HCT116 (cell line): ENCODE measurements around the gene NHLRC4. TPM values are rescaled to one million over a fixed set of nuclear protein-coding genes. Genes with fewer than 3 reads are reported as not detected.

Source experiments
- ATAC-seq: fragments of 200-7000 bp; cut with Tn5 transposase; 2 replicates; pipeline ENCODE4 v1.9.1; 2020; ENCODE audit warnings: mild to moderate bottlenecking, moderate library complexity
- BruUV-seq: library from RNA; stranded (reverse); fragments of 400-500 nt; replicated peaks from 2 replicates; lab custom pipeline; 2021; lab: Mats Ljungman, UMichigan
- CTCF ChIA-PET: fragments of 300-600 bp; sonication (Branson Sonifier 250); formaldehyde crosslinking; loops from one replicate; lab custom pipeline; 2021; ENCODE audit warnings: antibody characterized with exemption; lab: Charles Lee
- POLR2A ChIA-PET: fragments of 300-600, 350-600 bp; sonication (Branson Sonifier 250); formaldehyde crosslinking; loops from one replicate; lab custom pipeline; 2021; ENCODE audit warnings: antibody characterized with exemption; lab: Charles Lee
- RAD21 ChIA-PET, 2 experiments: fragments of 300-600 bp; sonication (Branson Sonifier 250); formaldehyde crosslinking; loops; one replicate each; lab custom pipeline; 2023; ENCODE audit warnings: low total read pairs in 2 of 2; ENCODE audit not compliant: uncharacterized antibody in 2 of 2, unreplicated experiment in 2 of 2, low non-redundant PET in 1 of 2; lab: Charles Lee
- DNase-seq: peaks from one replicate; pipeline ENCODE4 v3.0.0-alpha.2; 2010; ENCODE audit warnings: low read depth, low spot score
- H2AFZ ChIP-seq: fragments of 200-600 bp; shearing (Covaris generic), sonication (generic); 2 replicates; pipeline ENCODE4 v1.6.1; 2017; ENCODE audit warnings: low read depth, mixed run types, mixed read lengths, antibody characterized with exemption, low read length; ENCODE audit not compliant: poor library complexity, severe bottlenecking
- H3K27ac ChIP-seq: 2 replicates; pipeline ENCODE4 v1.5.1; 2012; ENCODE audit warnings: low read depth, low read length
- H3K27me3 ChIP-seq: fragments of 200-600 bp; sonication (generic); 2 replicates; pipeline ENCODE4 v1.6.1; 2016; ENCODE audit warnings: mixed run types, low read length, mixed read lengths; ENCODE audit not compliant: insufficient read depth
- H3K36me3 ChIP-seq, 2 experiments: fragments of 200-500 bp in 1 of 2; fragments of 200-600 bp in 1 of 2; sonication (Bioruptor generic) in 1 of 2; sonication (generic) in 1 of 2; 2 replicates each; pipeline versions ENCODE4 v1.5.1 to v1.6.1; 2014 to 2016; ENCODE audit warnings: low read length in 2 of 2, inconsistent platforms in 1 of 2, mixed read lengths in 1 of 2, mixed run types in 1 of 2; ENCODE audit not compliant: insufficient read depth in 2 of 2, control insufficient read depth in 1 of 2
- H3K4me1 ChIP-seq, 2 experiments: fragments of 200-600 bp in 1 of 2; sonication (generic) in 1 of 2; 2 replicates each; pipeline versions ENCODE4 v1.5.1 to v1.6.1; 2012 to 2017; ENCODE audit warnings: low read length in 2 of 2, inconsistent platforms in 1 of 2, mild to moderate bottlenecking in 1 of 2, mixed read lengths in 1 of 2, mixed run types in 1 of 2, moderate library complexity in 1 of 2; ENCODE audit not compliant: insufficient read depth in 2 of 2, control insufficient read depth in 1 of 2
- H3K4me2 ChIP-seq: fragments of 200-600 bp; sonication (generic); 2 replicates; pipeline ENCODE4 v1.6.1; 2017; ENCODE audit warnings: mixed run types, low read length, mixed read lengths
- H3K4me3 ChIP-seq, 2 experiments: fragments of 200-600 bp in 1 of 2; sonication (generic) in 1 of 2; replicated peaks in 1 of 2; 2 replicates each; pipeline ENCODE4 v1.5.1; 2011 to 2016; ENCODE audit warnings: low read length in 2 of 2, control low read depth in 1 of 2, low read depth in 1 of 2, mild to moderate bottlenecking in 1 of 2, mixed read lengths in 1 of 2, mixed run types in 1 of 2
- H3K79me2 ChIP-seq: fragments of 200-600 bp; sonication (generic); 2 replicates; pipeline ENCODE4 v1.6.1; 2017; ENCODE audit warnings: mild to moderate bottlenecking, mixed run types, low read length, moderate library complexity, mixed read lengths; ENCODE audit not compliant: insufficient read depth
- H3K9ac ChIP-seq: fragments of 200-600 bp; sonication (generic); 2 replicates; pipeline ENCODE4 v1.6.1; 2016; ENCODE audit warnings: low read length, mixed read lengths
- H3K9me2 ChIP-seq: fragments of 200-600 bp; sonication (generic), shearing (Covaris generic); 2 replicates; pipeline ENCODE4 v1.6.1; 2017; ENCODE audit warnings: mixed run types, mild to moderate bottlenecking, moderate library complexity; ENCODE audit not compliant: insufficient read depth
- H3K9me3 ChIP-seq, 2 experiments: fragments of 200-500 bp in 1 of 2; fragments of 200-600 bp in 1 of 2; sonication (Bioruptor generic) in 1 of 2; sonication (generic) in 1 of 2; 2 replicates each; pipeline ENCODE4 v1.6.1; 2014 to 2017; ENCODE audit warnings: low read length in 2 of 2, mixed read lengths in 2 of 2, inconsistent platforms in 1 of 2, low read depth in 1 of 2, mild to moderate bottlenecking in 1 of 2, mixed run types in 1 of 2, moderate library complexity in 1 of 2; ENCODE audit not compliant: control insufficient read depth in 1 of 2, insufficient read depth in 1 of 2
- H4K20me1 ChIP-seq: fragments of 200-600 bp; sonication (generic), shearing (Covaris generic); 2 replicates; pipeline ENCODE4 v1.6.1; 2017; ENCODE audit warnings: mixed run types, mild to moderate bottlenecking, moderate library complexity; ENCODE audit not compliant: insufficient read depth
- CBX3 ChIP-seq: IDR thresholded peaks from 2 replicates; pipeline ENCODE4 v1.6.1; 2012; ENCODE audit warnings: low read depth
- CEBPB ChIP-seq: IDR thresholded peaks from 2 replicates; pipeline ENCODE4 v1.6.1; 2012; ENCODE audit warnings: low read depth
- ELF1 ChIP-seq: IDR thresholded peaks from 2 replicates; pipeline ENCODE4 v1.6.1; 2012; ENCODE audit warnings: low read depth, borderline replicate concordance
- EZH2 ChIP-seq: fragments of 200-600 bp; sonication (generic); IDR thresholded peaks from 2 replicates; pipeline ENCODE4 v1.6.1; 2017; ENCODE audit warnings: antibody characterized with exemption, mixed run types
- EZH2phosphoT487 ChIP-seq: fragments of 200-600 bp; IDR thresholded peaks from 2 replicates; pipeline ENCODE4 v1.6.1; 2018; ENCODE audit warnings: antibody characterized with exemption, borderline replicate concordance
- POLR2AphosphoS5 ChIP-seq: IDR thresholded peaks from 2 replicates; pipeline ENCODE4 v1.6.1; 2011; ENCODE audit warnings: mild to moderate bottlenecking, low read depth, low read length, moderate library complexity
- RAD21 ChIP-seq: IDR thresholded peaks from 2 replicates; pipeline ENCODE4 v1.6.1; 2012; ENCODE audit warnings: low read depth, mild to moderate bottlenecking
- SIN3A ChIP-seq: IDR thresholded peaks from 2 replicates; pipeline ENCODE4 v1.6.1; 2012; ENCODE audit warnings: low read depth
- SP1 ChIP-seq: IDR thresholded peaks from 2 replicates; pipeline ENCODE4 v1.6.1; 2012; ENCODE audit warnings: low read depth
- SRF ChIP-seq: IDR thresholded peaks from 2 replicates; pipeline ENCODE4 v1.6.1; 2012; ENCODE audit warnings: low read depth
- TCF7L2 ChIP-seq: IDR thresholded peaks from 2 replicates; pipeline ENCODE4 v1.7.0; 2011; ENCODE audit warnings: borderline replicate concordance, inconsistent platforms; ENCODE audit not compliant: insufficient read depth, insufficient read length; ENCODE audit errors: extremely low read depth
- ZFX ChIP-seq: fragments of 450-650 bp; IDR thresholded peaks from 2 replicates; pipeline ENCODE4 v1.6.1; 2017
- intact Hi-C: fragments of 100-400 bp; cut with micrococcal nuclease; formaldehyde crosslinking; loops from 2 replicates; pipeline ENCODE4 v1.10.0; 2022
- total RNA-seq: library from RNA; stranded (reverse); gene quantifications from one replicate; pipeline ENCODE4 v1.2.1, GENCODE V29; 2021; ENCODE audit not compliant: unreplicated experiment
- TF ChIP-seq, protein P1 (sequence below): IDR thresholded peaks from 2 replicates; pipeline ENCODE4 v1.6.1; 2011; ENCODE audit warnings: mild to moderate bottlenecking, low read length, moderate library complexity; ENCODE audit not compliant: insufficient replicate concordance; ENCODE audit errors: extremely low read depth
- TF ChIP-seq, protein P2 (sequence below): IDR thresholded peaks from 2 replicates; pipeline ENCODE4 v1.6.1; 2012; ENCODE audit warnings: low read depth

Gene NHLRC4
- total RNA-seq, 1 experiment from 2014 or later = 0.22 TPM

DNA sequence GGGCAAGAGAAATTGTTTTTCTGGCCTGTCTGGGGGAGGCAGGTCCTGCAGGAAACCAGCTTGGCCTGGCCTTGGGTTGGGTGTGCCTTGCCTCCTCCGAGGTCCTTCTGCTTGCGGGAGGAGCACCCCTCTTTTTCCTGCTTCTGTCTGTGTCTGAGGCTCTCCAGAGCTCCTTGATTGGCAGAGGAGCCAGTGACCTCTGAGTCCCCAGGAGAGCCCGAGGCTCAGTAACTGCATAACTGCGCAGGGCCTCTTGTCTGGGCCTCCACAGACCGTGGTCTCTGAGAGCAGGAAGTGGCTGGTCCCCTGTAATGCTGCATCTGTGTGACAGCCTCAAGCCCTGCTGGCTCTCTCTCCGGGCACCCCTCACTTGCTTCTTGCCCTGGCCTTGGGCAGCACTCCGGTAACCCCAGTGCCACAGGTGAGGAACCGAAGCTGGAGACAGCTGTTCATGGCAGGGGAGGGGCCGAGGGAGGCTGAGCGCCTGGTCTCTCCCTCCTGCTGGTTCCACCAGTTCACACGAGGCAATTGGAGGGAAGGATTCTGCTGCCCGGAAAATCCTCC lies 37.7 kb upstream of the NHLRC4 start:
- CTCF ChIA-PET = no interaction called here
- peaks cover 65% of the 10 kb centered on the region for H3K79me2 ChIP-seq
- peaks cover 0 to 6% of the 10 kb centered on the region in 2 experiments; a peak in 1 of 4 replicates for H3K36me3 ChIP-seq
- H3K9me2 ChIP-seq = no peaks in the 10 kb centered on the region
- H3K9ac ChIP-seq = peak overlapping the region; percentile 84
- RAD21 ChIA-PET = no interaction called here
- TF ChIP-seq SIN3A = no peak
- TF ChIP-seq CBX3 = no peak
- no peak for TF ChIP-seq ZFX
- no peak for TF ChIP-seq EZH2
- no peak for TF ChIP-seq POLR2AphosphoS5
- no peak for TF ChIP-seq SRF
- TF ChIP-seq RAD21 = no peak
- no peak for TF ChIP-seq CEBPB
- TF ChIP-seq ELF1 = no peak
- TF ChIP-seq, protein P1, sequence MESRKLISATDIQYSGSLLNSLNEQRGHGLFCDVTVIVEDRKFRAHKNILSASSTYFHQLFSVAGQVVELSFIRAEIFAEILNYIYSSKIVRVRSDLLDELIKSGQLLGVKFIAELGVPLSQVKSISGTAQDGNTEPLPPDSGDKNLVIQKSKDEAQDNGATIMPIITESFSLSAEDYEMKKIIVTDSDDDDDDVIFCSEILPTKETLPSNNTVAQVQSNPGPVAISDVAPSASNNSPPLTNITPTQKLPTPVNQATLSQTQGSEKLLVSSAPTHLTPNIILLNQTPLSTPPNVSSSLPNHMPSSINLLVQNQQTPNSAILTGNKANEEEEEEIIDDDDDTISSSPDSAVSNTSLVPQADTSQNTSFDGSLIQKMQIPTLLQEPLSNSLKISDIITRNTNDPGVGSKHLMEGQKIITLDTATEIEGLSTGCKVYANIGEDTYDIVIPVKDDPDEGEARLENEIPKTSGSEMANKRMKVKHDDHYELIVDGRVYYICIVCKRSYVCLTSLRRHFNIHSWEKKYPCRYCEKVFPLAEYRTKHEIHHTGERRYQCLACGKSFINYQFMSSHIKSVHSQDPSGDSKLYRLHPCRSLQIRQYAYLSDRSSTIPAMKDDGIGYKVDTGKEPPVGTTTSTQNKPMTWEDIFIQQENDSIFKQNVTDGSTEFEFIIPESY = no peak
- TF ChIP-seq SP1 = no peak
- TF ChIP-seq EZH2phosphoT487 = no peak
- TF ChIP-seq, protein P2, sequence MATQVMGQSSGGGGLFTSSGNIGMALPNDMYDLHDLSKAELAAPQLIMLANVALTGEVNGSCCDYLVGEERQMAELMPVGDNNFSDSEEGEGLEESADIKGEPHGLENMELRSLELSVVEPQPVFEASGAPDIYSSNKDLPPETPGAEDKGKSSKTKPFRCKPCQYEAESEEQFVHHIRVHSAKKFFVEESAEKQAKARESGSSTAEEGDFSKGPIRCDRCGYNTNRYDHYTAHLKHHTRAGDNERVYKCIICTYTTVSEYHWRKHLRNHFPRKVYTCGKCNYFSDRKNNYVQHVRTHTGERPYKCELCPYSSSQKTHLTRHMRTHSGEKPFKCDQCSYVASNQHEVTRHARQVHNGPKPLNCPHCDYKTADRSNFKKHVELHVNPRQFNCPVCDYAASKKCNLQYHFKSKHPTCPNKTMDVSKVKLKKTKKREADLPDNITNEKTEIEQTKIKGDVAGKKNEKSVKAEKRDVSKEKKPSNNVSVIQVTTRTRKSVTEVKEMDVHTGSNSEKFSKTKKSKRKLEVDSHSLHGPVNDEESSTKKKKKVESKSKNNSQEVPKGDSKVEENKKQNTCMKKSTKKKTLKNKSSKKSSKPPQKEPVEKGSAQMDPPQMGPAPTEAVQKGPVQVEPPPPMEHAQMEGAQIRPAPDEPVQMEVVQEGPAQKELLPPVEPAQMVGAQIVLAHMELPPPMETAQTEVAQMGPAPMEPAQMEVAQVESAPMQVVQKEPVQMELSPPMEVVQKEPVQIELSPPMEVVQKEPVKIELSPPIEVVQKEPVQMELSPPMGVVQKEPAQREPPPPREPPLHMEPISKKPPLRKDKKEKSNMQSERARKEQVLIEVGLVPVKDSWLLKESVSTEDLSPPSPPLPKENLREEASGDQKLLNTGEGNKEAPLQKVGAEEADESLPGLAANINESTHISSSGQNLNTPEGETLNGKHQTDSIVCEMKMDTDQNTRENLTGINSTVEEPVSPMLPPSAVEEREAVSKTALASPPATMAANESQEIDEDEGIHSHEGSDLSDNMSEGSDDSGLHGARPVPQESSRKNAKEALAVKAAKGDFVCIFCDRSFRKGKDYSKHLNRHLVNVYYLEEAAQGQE = no peak
- TF ChIP-seq TCF7L2 = no peak
- DNase-seq (no peak), ATAC-seq (no peak)
- peaks cover 19 to 41% of the 10 kb centered on the region in 2 experiments for H3K4me1 ChIP-seq
- POLR2A ChIA-PET = no interaction called here
- H3K4me2 ChIP-seq = peak overlapping the region; percentile 77
- no peaks in the 10 kb centered on the region for H4K20me1 ChIP-seq
- H3K27me3 ChIP-seq = no peaks in the 10 kb centered on the region
- no TSS peak for BruUV-seq
- peak overlapping the region; percentile 91 for H3K27ac ChIP-seq
- peak overlapping the region; percentile 62 to 70 for H3K4me3 ChIP-seq
- no peaks in the 10 kb centered on the region for H3K9me3 ChIP-seq
- intact Hi-C loops = no loop called here
- no peak overlapping the region for H2AFZ ChIP-seq
